NOMO-1 treated with dmso at 0.1 percent for 144 hours (cell line): Measurements from ENCODE around the gene PVRIG.
A peak's percentile ranks its signal among the peaks of the same experiment; 100 is the strongest.
"Not testable (repeated sequence)": the region's sequence is repeated elsewhere in the genome, so short reads cannot be mapped to it uniquely, and the experiment has no call there.

Source experiments
- DNase-seq: peaks from one replicate; lab custom pipeline; 2025; ENCODE audit not compliant: unreplicated experiment; lab: John Stamatoyannopoulos, UW

PVRIG gene

DNA sequence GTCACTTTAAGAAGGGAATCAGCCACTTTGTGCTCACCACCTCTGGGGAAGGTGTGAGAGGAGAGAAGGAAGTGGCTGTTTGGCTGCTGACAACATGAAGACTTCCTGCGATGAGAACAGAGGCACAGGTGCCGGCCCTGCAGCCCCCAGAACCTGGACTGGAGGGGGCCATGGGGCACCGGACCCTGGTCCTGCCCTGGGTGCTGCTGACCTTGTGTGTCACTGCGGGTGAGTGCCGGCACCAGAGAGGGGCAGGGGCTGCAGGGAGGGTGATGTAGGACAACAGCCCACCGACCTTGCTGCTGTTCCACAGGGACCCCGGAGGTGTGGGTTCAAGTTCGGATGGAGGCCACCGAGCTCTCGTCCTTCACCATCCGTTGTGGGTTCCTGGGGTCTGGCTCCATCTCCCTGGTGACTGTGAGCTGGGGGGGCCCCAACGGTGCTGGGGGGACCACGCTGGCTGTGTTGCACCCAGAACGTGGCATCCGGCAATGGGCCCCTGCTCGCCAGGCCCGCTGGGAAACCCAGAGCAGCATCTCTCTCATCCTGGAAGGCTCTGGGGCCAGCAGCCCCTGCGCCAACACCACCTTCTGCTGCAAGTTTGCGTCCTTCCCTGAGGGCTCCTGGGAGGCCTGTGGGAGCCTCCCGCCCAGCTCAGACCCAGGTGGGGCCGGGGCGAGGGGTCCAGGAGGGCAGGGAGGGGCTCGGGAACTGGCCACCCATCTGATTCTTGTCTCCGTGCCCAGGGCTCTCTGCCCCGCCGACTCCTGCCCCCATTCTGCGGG lies at the start of gene PVRIG:
Gene PVRIG (plus strand): TSS at position 149 of the 785 bp plus-strand sequence. CDS start 22 bp downstream, at position 171.
- DNase-seq: not testable (repeated sequence)

GRCh38 chr7:100170101-100170897 lies 49.5 kb upstream of the PVRIG start:
- DNase-seq: no peak

DNA sequence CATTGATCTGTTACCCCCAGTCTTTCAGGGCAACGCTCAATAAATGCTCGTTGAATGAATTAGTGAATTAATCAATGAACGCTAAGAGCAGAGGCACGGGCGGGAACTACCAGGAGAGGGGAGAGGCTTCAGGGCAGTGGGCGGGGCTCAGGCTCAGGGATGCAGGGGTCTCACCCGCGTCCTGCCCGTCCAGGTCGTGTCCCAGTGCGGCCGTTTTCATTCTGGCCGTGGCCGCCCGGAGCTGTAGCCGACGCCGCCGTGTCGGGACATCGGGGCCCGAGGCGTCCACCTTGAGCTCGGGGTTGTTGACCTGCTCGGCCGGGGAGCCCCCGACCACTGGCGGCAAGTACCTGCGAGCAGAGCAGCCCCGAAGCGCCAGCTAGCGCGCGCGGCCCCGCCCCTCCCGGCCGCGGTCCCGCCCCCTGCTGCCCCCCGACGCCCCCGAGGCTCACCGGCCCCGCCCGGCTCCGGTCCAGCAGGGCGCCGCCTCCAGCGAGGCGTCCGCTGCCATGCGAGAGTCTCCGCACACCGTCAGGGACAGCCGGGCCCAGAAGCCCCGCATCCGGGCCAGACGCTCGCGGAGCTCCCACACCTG lies 48.6 kb upstream of the PVRIG start:
- DNase-seq: no peak

GRCh38 chr7:100171840-100172239 lies 47.9 kb upstream of the PVRIG start:
- DNase-seq: no peak

DNA sequence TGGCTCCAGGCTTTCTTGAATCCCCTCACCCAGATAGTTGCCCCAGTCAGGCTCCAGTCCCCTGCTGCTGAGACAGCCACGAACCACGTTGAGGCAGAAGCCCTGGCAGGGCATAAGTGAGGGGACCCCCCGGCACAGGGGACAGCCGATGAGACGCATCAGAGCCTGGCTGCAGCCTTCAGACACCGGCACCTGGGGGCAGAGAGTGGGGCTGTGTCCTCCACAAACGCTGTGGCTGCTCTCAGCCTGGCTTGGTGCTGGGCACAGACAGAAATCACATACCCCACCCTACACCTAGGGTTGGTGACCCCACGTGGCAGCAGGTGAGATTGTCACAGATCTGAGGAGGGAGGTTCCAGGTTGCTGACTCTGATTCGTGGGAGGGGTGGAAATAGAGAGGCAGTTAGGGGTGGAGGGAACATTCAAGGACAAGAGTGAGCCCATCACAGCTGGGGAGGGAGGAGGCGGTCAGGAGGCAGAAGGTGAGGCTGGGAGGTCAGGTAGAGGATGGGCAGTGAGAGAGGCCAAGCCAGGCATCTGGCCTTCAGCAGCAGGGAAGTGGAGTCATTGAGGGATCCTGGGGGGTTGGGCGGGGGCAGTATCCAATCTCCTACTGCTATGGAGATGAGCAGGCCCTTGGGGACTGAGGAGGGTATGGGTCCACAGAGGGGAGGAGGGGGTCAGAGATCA lies 45.8 kb upstream of the PVRIG start:
- no peak for DNase-seq

DNA sequence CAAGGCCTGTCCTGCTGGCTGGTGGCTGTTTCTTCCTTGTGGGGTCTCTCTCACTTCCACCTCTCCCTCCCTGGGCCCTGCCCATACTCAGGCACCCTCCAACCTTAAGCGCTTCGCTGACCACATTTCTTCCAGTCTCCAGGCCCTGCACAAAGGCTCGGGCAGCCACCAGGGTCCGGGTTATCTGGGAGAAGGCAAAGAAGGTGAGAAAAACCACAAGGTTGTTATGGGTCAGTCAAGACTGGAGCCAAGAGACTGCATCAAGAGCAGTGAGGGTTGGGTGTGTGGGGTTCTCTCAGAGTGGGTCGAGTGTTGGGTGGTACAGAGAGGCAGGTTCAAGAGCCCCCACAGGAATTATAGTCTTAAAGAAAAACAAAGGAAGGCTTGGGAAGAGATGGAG lies 45.2 kb upstream of the PVRIG start:
- no peak for DNase-seq

DNA sequence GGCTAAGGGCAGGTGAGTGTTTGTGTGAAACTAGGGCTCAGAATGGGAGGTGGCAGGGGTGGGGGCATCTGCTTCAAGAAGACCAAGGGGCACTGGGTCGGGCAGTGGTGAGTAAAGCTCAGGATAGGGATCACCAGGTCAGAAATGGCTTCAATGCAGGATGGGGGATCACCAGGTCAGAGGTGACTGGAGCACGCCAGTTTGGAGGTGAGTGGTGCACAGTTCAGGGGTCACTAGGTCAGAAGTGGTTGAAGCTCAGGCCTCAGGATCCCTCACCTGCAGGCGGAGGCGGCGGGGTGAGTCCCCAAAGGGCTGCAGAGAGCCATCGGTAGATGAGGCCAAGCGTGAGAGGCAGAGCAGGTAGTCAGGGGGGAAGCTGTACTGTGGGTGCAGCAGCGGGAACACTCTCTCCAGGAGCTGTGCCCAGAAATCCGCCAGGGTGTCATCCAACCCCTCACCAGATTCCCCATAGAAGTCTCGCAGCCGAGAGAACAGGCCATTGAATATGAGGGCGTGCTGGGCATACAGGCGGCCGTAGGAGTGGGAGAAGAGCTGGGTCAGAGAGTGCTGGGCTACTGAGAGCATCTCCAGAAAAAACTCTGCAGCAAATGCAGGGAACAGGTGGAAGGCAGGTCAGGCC lies 44.3 kb upstream of the PVRIG start:
- no peak for DNase-seq

- DNase-seq: no peak
Observed at GRCh38 chr7:100176096-100177044, 43.4 kb upstream of the PVRIG start.

DNA sequence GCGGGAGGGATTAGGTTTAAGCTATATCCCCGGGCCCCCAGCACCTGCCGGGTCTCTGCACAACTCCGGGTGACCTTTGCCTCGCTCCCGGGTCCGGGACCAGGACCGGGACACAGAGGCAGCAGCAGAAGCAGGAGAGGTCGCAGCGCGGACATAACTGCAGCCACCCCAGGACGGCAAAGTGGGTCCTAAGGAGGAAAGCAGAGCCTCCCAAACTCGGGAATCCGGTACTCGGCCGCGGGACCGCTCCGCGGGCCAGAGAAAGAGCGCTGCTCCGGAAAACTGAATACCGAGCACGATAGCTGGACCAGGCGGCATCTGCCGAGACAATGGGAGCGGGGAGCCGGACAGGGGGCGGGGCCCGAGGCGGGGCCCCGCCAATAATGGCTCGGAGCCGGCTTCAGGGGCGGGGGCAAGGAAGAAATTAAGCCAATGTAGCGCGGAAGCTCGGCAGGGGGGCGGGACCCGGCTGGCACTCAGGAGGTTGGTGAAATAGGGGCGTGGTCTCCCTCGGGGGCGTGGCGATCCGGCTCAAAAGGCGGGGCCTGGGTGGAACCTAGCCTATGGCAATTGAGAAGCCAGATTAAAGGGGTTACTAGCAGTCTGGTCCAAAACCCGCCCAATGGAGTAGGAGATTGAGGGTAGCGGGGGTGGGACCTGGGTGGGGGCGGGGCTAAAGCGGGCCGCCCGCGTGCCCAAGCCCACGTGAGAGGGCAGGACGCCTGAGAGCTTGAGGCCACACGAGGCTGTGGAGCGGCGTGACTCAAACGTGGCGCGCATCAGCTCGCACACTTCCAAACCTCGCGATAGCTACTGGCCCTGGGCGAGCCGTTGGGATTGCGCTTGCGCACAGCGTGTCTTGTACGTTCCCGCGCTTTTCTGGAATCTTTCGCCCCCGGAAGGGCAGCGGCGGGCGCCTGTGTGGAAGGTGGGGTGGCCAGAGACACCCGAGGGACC lies 42.4 kb upstream of the PVRIG start, which contains the start of the genes GPC2 and STAG3:
Gene GPC2 (minus strand): TSS at position 337 of the 957 bp plus-strand sequence. CDS start 182 bp downstream, at position 155.
Gene STAG3 (plus strand): TSS at position 874 of the 957 bp plus-strand sequence. CDS start 2,639 bp downstream, outside the sequence.
- peak; percentile 94 for DNase-seq

GRCh38 chr7:100180084-100180483 lies 39.7 kb upstream of the PVRIG start:
- not testable (repeated sequence) for DNase-seq

- DNase-seq: not testable (repeated sequence)
Observed at GRCh38 chr7:100182616-100183015, 37.1 kb upstream of the PVRIG start.

- not testable (repeated sequence) for DNase-seq
Observed at GRCh38 chr7:100183090-100183489, 36.7 kb upstream of the PVRIG start.

GRCh38 chr7:100185726-100186125 lies 34.0 kb upstream of the PVRIG start:
- no peak for DNase-seq

- DNase-seq: no peak
Observed at GRCh38 chr7:100189061-100189460, 30.7 kb upstream of the PVRIG start.

DNA sequence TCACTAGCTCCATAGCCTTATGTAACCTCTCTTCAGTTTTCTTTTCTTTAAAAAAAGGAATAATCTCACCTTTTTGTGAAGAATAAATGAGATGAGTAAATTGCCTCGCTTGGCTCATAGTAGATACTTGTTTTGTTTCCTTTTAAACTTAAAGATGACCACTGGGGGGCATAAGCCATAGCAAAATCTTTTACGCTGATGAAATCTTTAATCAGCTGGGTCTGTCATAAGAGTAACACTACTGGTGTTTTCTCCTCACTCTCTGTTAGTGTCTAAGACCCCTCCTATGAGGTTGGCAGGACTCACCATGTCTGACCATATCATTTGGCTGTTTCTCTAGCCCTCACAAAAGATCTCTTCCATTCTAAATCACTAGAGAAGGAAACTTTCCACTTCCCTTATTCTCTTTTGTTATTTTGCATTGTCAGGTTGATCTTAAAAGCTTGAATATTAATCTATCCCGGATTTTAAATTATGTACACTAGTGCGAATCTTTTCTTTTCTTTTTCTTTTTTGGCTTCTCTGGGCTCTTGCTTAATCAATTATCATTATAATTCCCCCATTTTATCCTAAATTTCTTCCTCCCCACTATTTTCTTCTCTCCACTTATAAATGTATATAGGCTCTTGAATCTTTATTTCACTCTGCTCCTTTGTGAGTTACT lies 29.6 kb upstream of the PVRIG start:
- no peak for DNase-seq

DNA sequence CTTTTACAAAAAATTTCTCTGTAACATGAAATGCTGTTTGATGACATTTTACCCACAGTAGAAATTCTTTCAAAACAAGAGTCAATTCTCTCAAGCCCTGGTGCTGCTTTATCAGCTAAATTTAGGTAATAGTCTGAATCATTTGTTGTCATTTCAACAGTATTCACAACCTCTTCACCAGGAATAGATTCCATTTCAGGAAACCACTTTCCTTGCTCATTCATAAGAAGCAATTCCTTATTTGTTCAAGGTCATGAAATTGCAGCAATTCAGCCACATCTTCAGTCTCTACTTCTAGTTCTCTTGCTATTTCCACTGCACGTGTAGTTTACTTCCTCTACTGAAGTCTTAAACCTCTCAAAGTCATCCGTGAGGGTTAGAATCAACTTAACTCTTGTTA lies 28.0 kb upstream of the PVRIG start:
- peak; percentile 67 for DNase-seq

- not testable (repeated sequence) for DNase-seq
Observed at GRCh38 chr7:100192281-100192862, 27.4 kb upstream of the PVRIG start.
